Prostate gland (tissue), 2 donors: ENCODE results near the gene ABCD2.

Experiments
- CTCF ChIP-seq, 4 experiments: fragments of 200-600 bp in 2 of 4; fragments of 450-650 bp in 2 of 4; sonication (generic) in 2 of 4; IDR thresholded peaks; 1 replicate in 3 of 4; 2 replicates in 1 of 4; pipeline ENCODE4 v1.5.1; 2016 to 2019; ENCODE audit warnings: antibody characterized with exemption in 4 of 4, mild to moderate bottlenecking in 2 of 4, moderate library complexity in 2 of 4
- POLR2A ChIP-seq: fragments of 450-650 bp; IDR thresholded peaks from one replicate; pipeline ENCODE4 v1.6.1; 2016; ENCODE audit warnings: antibody characterized with exemption, mild to moderate bottlenecking
- POLR2AphosphoS5 ChIP-seq: sonication (generic); formaldehyde crosslinking; IDR thresholded peaks from one replicate; pipeline ENCODE4 v1.6.1; 2017; ENCODE audit warnings: antibody characterized with exemption

GRCh38 chr12:39595928-39596327 is 23.7 kb downstream of the ABCD2 start:
- no peak for TF ChIP-seq CTCF (IDR thresholded peaks at IDR 0.05)
- TF ChIP-seq POLR2A = no peak
- no peak for TF ChIP-seq POLR2AphosphoS5
